Activated CD8-positive, alpha-beta memory T cell treated with anti-CD3 and anti-CD28 coated beads for 4 hours (primary cell): Measurements from ENCODE around the gene FARP1.
"Not testable (repeated sequence)": the region's sequence is repeated elsewhere in the genome, so short reads cannot be mapped to it uniquely, and the experiment has no call there.

Experiments used
- DNase-seq, 2 donors: peaks; one replicate each; pipeline ENCODE4 v3.0.0-alpha.2; 2020; ENCODE audit warnings: low read depth in 2 of 2

The FARP1 gene

DNA sequence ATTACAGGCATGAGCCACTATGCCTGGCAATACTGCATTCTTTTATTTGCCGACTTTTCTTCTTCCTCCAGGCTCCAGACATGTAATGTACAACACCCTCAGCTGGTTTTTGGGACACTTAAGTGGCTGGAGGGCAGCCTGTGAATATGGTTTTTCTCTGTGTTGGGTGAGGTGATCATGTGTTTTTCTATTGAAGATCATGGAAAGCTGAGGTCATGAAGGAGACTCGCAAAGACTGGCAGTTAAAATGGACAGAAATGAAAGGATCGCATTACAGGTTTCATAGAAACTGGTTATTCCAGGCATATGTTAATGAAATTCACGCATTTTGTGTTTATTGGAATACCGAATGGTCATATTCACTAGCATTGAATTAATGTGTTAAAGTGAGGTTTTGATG, 119.4 kb downstream of the FARP1 start:
- no peak for DNase-seq

DNA sequence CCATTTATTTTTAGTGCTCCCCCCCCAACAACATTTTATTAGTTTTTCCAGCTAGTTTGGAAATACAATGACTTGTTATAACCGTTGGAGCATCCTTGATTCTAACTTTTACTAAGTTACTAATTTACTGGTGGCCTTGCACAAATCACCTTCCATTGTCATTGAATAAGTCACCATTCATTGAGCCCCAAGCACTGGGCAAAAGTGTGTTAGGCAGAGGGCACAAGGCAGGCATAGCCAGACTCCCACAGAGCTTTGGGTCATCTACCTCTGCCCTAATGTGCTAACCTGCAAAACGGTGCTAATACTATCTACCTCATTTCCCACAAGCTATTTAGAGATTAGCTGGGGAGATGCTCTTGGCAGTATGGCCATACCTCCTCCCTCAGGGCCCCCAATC, 120.9 kb downstream of the FARP1 start:
- DNase-seq, result no peak

DNA sequence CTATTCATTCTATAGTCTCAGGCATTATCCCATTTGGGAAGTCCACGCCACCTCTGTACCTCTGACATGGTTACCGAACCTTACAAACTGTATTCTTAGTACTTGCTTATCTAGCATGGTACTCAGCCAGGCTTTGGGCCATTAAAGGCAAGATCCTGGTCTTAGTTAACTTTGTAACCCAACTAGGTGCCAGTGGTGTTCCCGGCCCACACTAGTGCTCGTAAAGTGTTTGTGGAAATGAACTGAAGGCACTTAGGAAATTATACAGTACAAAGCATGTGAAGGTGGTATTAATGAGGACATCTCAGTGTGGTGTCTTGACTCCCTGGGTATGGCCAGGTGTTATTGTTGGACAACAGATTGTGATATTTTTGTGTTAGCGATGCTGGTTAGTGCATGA, 122.0 kb downstream of the FARP1 start:
- DNase-seq, result no peak

DNA sequence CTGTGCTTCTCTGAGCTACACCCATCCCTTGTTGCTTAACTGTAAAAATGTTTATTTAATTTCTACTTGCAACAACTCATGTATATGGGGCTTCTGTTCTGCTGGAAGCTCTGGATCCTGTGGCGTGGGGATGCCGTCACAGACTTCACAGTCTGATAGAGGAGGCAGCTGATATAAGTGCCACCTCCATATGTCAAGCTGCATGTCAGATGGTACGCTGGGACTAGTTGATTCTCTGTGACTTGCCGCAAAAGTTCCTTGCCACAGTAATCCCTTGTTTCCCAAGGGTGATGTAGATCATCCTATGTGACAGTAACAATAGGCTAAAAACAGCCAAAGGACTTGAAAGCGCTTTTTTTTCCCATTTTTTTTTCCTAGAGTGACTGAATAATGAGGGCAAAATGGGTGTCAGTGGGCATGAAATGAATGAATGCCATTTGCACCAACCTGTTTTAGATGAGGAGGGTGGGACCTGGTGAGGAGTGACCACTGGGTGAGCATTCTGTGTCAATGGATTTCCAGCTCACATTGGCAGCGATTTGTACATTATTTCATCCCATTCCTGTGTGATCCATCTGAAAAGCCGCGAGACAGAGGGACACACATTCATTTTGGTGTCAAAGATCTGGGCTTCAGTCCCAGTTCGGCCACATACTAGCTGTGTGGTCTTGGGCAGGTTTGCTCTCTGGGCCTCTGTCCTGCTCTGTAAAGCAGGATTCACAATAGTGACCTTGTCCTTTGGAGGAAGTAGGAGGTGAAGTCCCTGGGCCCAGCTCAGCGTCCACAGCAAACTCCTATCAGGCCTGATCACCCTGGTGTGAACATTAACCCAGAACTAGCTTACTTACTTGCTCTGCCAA, 123.0 kb downstream of the FARP1 start:
- no peak for DNase-seq

DNA sequence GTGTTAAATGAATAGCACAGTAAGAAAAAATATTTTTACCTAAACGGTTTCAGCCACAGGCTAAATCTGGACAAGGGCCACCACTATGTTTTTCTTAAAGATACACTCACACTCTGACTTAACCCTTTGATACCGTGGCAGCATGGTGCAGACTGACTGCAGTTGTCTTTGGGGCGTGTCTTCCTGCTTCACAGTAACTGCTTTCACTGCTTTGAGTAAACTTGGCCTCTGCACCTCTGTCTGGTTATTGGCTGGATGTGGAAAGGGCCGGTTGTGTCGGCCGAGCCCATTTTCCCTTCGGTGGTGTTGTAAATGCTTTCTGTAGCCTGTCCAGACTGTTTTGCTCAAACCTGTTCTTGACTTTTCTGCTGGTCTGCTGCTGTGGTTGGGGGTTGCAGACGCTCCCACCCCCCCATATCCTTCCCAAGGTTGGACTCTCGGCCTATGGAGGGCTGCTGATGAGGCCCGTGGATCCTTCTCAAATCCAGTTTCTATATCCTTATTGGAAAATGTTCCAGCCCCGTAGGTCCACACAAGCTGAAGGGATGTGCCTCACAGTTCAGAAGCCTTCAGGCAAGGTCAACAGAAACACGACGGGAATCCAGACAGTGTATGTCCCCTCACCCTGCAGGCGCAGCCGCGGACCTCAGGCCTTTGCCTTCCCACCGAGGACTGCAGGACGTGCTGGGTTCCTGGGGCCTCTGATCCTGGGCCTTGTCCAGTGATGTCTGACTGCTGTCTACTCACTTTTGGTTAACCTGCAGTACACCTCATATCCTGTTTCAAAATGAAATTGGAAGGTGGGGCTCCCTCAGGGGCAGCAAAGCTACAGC, 124.4 kb downstream of the FARP1 start:
- DNase-seq, result no peak

DNA sequence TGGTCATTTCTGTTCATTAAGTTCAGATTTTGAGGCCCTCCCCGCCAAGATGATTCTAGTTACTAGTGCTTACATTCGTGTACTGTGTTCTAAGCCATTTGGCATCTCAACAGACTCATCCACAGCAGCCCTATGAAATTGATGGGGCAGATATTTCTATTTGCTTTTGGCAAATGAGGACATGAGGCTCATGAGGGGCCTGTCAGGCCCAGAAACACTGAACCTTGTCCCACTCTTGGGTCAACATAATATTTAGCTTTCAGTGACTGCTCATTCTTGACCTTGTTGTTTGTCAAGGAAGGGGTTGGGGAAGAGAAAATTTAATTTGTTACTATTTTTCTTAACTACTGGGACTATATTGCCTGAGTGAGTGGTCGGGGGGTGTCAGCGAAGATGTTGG, 126.5 kb downstream of the FARP1 start:
- DNase-seq, result no peak

DNA sequence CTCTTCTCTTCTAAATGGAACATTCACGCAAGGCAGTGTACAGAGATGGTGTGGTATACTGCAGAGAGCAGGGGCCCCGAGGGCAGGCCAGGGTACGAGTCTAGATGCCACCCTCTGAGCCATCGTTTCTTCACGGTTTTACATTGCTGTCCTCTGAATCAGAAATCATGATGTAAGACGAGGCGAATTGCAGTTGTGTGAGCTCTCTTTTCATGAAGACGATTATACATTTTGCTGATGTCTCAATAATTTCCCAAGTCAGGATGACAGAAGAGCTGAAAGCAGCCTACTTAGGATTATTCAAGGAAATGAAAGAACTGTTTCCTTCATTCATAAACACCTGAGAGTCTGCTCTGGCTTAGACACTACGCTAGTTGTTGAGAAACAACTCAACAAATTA, 127.9 kb downstream of the FARP1 start:
- DNase-seq, result no peak

DNA sequence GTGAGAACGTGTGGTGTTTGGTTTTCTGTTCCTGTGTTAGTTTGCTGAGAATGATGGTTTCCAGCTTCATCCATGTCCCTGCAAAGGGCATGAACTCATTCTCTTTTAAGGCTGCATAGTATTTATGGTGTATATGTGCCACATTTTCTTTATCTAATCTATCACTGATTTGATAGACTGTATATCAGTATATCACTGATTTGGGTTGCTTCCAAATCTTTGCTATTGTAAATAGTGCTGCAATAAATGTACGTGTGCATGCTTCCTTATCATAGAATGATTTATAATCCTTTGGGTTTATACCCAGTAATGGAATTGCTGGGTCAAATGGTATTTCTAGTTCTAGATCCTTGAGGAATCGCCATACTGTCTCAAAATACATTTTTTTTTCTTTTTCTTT, 128.8 kb downstream of the FARP1 start:
- DNase-seq, result not testable (repeated sequence)

DNA sequence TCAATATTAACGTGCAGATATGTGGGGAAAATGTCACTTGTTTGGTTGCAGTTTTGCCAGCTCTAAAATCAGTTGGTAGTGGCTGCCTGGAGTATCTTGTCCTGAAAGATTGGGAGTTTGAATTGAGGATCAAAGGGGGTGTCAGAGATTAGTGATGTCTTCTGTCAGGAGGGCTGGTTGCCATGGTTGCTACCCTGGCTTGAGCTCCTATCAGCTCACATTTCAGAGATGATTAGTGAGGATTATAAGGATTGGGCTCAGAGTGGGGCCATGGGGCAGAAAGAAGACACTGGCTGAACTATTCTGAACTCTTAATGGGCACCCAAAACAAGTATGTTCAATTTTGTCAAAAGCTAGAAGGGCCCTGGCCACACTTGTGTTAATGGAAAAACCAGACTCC, 129.7 kb downstream of the FARP1 start:
- DNase-seq, result no peak

DNA sequence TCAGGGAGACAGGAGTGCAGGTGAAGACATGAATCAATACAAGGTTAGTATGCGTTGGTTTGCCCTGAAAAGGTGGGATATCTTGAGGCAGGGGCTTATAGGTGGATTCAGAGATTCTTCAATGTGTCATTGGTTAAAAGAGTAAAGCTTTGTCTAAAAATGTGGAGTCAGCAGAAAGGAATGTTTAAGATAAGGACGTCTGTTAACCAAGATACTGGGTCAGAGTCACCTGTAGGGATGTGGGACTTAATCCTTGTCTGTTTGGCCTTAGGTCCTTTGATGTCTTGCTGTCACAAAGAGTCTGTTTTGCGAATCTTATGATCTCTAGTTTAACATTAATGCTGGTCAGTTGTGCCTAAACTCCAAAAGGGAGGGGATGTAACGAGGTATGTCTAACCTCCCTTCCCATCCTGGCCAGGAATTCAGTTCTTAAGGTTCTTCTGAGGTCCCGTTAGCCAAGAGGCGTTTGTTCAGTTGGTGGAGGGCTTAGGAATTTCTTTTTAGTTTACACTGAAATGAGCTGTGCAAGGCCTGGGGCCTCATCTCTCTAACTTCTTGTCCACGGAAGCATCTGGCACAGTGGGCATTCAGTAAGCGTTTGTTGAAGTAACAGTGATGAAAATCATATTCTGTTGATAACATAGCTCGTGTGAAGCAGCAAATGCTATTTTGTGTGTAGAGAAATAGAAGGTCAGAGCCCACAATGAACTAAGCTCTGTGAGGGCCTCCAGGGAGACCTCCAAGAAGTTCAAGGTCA, 130.4 kb downstream of the FARP1 start:
- no peak for DNase-seq

DNA sequence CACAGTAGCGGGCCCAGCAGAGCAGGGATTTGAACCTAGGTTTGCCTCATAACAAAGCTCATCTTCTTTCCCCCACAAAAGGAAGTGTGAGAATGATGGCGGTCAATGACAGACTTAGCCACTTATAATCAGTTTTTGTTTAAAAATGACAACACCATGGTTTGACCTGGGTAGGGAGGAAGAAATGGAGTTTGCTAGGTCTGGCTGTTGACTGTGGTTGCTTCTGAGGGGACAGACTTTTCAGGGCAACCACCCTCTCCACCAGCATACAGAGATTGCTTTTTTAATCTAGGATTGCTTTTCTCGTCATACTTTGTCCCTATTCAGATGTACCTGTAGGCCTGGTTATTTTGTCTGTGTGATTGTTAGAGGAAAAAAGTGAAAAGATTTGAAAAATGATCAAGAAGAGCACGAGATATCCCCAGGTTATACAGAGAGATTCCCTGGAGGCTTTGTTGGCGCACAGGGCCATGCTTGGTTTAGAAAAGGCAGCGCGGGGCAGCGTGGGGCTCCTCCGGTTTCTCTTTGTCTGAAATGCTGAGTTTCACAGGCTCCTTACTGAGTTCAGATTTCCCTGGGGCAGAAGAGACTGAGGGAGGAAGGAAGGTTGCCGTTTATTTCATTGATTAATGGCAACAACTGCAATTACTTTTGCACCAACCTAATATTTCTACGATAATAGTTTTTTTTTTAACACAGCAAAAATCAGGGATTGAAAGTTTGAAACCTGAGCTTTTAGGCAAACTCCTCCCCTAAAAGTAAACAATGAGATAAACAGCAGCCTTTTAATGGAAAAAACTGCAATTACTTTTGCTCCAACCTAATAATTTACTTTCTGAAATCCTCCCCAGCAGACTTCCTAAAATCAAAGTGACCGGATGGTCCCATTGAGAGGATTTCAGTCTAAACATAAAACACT, 131.2 kb downstream of the FARP1 start:
- DNase-seq, result no peak

DNA sequence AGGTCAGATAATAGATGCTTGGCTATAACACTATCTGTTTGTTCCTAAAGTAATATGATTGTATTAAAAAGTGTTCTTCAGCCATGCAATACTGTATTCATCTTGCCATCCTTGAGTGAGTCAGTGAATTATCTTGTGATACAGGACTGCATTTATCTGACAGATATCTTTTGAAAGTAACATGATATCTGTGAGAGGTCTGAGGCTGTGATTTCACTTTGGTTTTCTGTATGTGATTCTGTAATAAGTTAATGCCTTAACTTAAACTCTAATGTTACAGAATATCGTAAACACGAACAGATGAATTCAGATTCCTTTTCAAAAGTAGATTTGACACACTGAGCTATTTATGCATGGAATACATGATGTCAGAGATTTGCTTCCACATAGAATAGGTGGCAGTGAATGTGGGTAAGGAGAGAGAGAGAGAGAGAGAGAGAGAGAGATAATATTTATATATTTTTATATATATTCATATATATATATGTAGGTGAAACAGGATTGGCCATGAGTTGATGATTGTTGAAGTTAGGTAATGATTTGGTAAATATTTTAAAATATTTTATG, 132.1 kb downstream of the FARP1 start:
- DNase-seq, result no peak

DNA sequence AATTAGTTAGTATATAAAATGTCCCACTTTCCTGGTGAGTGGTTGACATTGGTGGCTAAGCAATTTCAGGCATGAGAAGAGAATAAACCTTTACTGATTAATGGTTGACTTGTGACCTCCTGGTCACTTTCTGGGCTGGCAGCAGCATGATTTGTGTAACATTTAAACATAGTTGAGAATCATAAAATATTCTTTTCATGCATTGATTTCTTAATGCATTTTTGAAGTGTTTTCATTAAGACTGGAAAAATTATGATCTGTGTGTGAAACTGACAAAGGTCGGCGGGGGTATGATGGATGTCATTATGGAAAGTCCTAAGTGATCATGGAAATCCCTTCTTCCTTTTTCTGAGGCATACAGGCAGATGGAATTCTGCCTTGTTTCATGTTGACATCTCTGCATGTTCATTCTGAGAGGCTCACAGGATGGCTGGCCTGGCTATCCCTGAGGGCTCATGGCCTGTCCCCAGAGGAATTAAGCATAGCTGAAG, 132.8 kb downstream of the FARP1 start:
- no peak for DNase-seq

DNA sequence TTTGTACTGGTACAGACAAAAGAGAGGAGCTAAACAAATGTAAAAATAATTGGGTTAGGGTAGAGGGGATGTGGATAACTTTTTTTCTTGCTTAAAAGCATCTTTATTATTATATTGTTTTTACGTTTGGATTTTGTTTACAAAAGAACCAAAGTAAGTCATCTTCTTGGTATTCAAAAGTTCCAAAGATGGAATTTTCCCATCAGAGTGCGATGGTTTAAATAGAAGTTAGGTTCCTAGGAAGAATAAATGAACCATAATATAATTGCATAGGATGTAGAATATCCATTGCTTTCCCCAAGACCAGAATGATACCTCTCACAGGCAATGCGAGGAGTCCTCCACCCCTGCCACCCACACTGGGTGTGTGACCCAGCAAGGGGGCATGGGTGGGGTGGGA, 133.6 kb downstream of the FARP1 start:
- DNase-seq, result no peak

DNA sequence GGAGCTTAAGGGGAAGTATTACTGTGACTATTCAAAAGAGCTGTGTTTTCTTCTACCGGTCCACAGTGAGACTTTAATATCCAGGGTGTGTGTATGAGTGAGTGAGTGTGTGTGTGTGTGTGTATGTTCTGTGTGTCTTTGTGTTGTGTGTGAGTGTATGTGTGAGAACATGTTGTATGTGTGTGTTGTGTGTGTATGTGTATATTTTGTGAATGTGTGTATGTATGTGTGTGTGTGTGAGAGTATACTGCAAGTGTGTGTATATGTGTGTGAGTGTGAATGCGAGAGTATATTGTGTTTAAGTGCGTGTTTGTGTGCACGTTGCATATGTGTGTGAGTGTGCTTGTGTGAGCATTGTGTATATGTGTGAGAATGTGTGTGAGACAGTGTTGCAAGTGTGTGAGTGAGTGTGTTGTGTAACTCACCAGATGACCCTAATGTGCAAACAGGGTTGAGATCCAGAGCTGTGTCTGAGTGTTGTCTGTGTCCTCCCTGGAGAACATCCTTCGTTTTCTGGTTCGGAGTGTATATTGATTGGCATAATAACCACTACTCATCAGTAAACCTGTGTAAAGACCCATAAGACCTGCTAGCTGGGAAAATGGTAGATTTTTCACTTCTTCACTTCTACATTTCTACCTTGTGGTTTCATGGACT, 135.3 kb downstream of the FARP1 start:
- no peak for DNase-seq

DNA sequence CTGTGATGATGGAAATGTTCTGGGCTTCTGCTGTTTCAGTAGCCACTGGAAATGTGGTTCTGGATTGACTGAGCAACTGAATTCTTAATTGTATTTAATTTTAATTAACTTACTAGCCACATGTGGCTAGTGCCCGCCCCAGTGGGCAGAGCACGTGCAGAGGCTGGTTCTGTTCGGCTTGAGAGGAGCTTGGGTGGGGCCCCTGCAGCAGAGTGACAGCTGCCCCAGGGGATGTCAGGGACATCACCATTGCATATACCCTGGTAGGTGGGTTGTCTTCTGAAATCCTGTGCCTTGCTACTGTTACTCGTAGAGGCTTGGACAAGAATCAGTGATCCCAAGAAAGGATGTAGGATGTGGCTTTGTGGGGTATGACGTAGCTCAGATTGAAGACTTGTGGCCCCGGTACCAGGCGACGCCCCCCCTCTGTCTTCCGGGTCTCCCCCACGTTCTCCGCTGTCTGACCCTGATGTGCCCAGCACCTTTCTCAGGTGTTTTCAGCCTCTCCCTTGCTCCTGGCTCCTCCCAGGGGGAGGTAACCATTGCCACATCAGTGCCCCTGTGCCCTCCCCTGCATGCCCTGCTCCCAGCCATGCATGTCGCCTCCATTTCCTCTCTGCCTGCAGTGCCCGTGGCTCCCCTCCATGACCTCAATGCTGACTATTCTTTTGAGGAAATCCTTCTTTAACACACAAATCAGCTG, 136.7 kb downstream of the FARP1 start:
- no peak for DNase-seq

DNA sequence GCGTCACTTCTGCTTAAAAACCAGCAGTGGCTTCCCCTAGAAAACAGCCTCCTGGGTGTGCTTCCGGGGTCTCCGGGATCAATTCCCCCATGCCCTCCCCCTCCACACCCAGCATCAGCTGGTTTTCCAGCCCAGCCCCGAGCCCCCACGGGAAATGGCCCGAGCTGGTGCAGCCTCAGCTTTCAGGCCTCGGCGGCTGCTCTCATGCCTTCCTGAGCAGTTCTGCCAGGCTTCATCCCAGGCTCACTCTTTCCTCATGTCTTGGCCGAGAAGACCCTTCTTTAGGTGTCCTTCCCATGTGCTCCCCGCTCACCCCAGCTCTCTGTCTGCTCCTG, 137.2 kb downstream of the FARP1 start:
- DNase-seq, result no peak

DNA sequence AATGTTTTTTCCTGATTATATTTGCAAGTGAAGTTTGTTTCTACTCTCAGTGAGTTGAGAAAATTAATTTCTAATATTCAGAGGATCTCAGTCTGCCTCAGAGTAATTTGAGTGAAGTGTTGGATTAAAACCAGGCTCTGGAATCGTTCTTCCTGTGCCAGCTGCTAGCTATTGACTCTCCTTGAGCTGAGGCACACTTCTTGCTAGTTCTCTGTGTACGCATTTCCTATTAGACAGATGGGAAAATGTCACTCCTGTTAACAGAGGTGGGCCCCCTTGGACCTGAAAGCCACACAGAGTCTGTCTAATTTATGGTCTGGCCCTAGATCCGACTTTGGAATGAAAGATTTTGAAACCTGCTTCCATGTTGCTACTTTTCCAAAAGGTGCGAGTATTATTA, 141.8 kb downstream of the FARP1 start:
- no peak for DNase-seq

DNA sequence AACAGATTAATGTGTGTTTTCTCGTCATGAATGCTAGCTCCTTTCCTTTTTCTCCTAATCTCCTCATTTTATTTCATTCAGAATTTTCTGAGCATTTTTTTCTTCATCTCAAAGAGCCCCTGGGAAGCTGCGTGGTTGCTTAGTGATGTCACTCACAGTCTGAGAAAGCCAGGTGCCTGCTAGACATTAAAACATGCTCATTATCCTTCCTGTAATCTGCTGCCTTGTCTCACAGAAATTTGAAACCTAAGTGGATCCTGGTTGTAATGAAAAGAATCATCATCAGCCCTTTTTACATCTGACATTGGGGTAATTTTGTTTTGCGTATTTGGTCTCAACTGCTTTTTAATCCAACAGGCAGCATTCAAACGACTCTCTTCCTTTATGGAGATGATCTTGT, 142.4 kb downstream of the FARP1 start:
- DNase-seq, result no peak
